GM23338 (cell line): ENCODE data around the gene SMG9. TPM values are rescaled to one million over a fixed set of nuclear protein-coding genes. Genes with fewer than 3 reads are reported as not detected.

ENCODE experiments used
- ATAC-seq: fragments of 200-7000 bp; cut with Tn5 transposase; 3 replicates; pipeline ENCODE4 v1.9.1; 2020
- DNase-seq: peaks from one replicate; pipeline ENCODE4 v3.0.0-alpha.2; 2015; ENCODE audit warnings: low spot score
- H2AFZ ChIP-seq: fragments of 200-600 bp; sonication (generic); 2 replicates; pipeline ENCODE4 v1.8.0; 2016; ENCODE audit warnings: antibody characterized with exemption, mild to moderate bottlenecking, moderate library complexity
- H3F3A ChIP-seq: fragments of 200-600 bp; sonication (generic); replicated peaks from 2 replicates; pipeline ENCODE4 v1.8.0; 2017; ENCODE audit warnings: antibody characterized with exemption, mixed run types, low read depth
- H3K27ac ChIP-seq: fragments of 200-600 bp; sonication (generic); 2 replicates; pipeline ENCODE4 v1.6.1; 2016; ENCODE audit warnings: low read depth
- H3K27me3 ChIP-seq: fragments of 200-600 bp; sonication (generic); 2 replicates; pipeline ENCODE4 v1.8.0; 2016; ENCODE audit warnings: mild to moderate bottlenecking, mixed run types, moderate library complexity; ENCODE audit not compliant: insufficient read depth
- H3K36me3 ChIP-seq: fragments of 200-600 bp; sonication (generic); 2 replicates; pipeline ENCODE4 v1.8.0; 2016; ENCODE audit warnings: mild to moderate bottlenecking; ENCODE audit not compliant: insufficient read depth
- H3K4me1 ChIP-seq: fragments of 200-600 bp; sonication (generic); 2 replicates; pipeline ENCODE4 v1.8.0; 2016; ENCODE audit warnings: mild to moderate bottlenecking, moderate library complexity; ENCODE audit not compliant: insufficient read depth
- H3K4me2 ChIP-seq: fragments of 200-600 bp; sonication (generic); 2 replicates; pipeline ENCODE4 v1.7.1; 2017; ENCODE audit warnings: mixed run types
- H3K4me3 ChIP-seq: fragments of 200-600 bp; sonication (generic); 2 replicates; pipeline ENCODE4 v1.6.1; 2016; ENCODE audit warnings: mixed run types
- H3K79me2 ChIP-seq: fragments of 200-600 bp; sonication (generic); replicated peaks from 2 replicates; pipeline ENCODE4 v1.8.0; 2017; ENCODE audit warnings: mild to moderate bottlenecking; ENCODE audit not compliant: insufficient read depth
- H3K9me2 ChIP-seq: fragments of 200-600 bp; sonication (generic); 2 replicates; pipeline ENCODE4 v1.8.0; 2017; ENCODE audit not compliant: insufficient read depth
- H4K20me1 ChIP-seq: fragments of 200-600 bp; sonication (generic); replicated peaks from 2 replicates; pipeline ENCODE4 v1.8.0; 2017; ENCODE audit warnings: mild to moderate bottlenecking; ENCODE audit not compliant: insufficient read depth
- H3K27ac Mint-ChIP-seq: 2 replicates; pipeline ENCODE4 v1.8.0; 2020; ENCODE audit warnings: inconsistent platforms, mild to moderate bottlenecking, moderate library complexity, mixed read lengths
- H3K27me3 Mint-ChIP-seq: 3 replicates; pipeline ENCODE4 v1.8.0; 2022; ENCODE audit warnings: low read depth, mild to moderate bottlenecking, moderate library complexity, mixed read lengths, inconsistent platforms; ENCODE audit not compliant: insufficient read depth, poor library complexity
- H3K36me3 Mint-ChIP-seq: 3 replicates; pipeline ENCODE4 v1.8.0; 2021; ENCODE audit warnings: low read depth, mild to moderate bottlenecking, inconsistent platforms, moderate library complexity, mixed read lengths
- H3K4me1 Mint-ChIP-seq: 3 replicates; pipeline ENCODE4 v1.8.0; 2020; ENCODE audit warnings: mild to moderate bottlenecking, inconsistent platforms, mixed read lengths
- H3K4me3 Mint-ChIP-seq: 3 replicates; pipeline ENCODE4 v1.8.0; 2021; ENCODE audit warnings: moderate library complexity, mild to moderate bottlenecking, inconsistent platforms, mixed read lengths
- H3K9me3 Mint-ChIP-seq: 3 replicates; pipeline ENCODE4 v1.8.0; 2020; ENCODE audit warnings: moderate library complexity, mild to moderate bottlenecking, inconsistent platforms, mixed read lengths
- CREB1 ChIP-seq: fragments of 250-450 bp; sonication (Bioruptor Pico); IDR thresholded peaks from 2 replicates; pipeline ENCODE4 v1.5.0; 2020; ENCODE audit warnings: low read depth, mild to moderate bottlenecking, moderate library complexity
- EZH2 ChIP-seq: fragments of 200-600 bp; sonication (generic); IDR thresholded peaks from one replicate; pipeline ENCODE4 v1.8.0; 2017; ENCODE audit warnings: antibody characterized with exemption, mild to moderate bottlenecking, low read depth; ENCODE audit not compliant: unreplicated experiment
- EZH2phosphoT487 ChIP-seq: fragments of 200-600 bp; sonication (generic); IDR thresholded peaks from one replicate; pipeline ENCODE4 v1.8.1; 2018; ENCODE audit warnings: antibody characterized with exemption; ENCODE audit not compliant: unreplicated experiment
- NANOG ChIP-seq: IDR thresholded peaks from 2 replicates; pipeline ENCODE4 v1.6.1; 2016; ENCODE audit warnings: antibody characterized with exemption, borderline replicate concordance
- POLR2AphosphoS5 ChIP-seq: IDR thresholded peaks from 2 replicates; pipeline ENCODE4 v1.6.1; 2016; ENCODE audit warnings: antibody characterized with exemption, low read depth
- REST ChIP-seq: IDR thresholded peaks from one replicate; pipeline ENCODE4 v1.6.1; 2018; ENCODE audit warnings: antibody characterized with exemption; ENCODE audit not compliant: unreplicated experiment
- STAT1 ChIP-seq: IDR thresholded peaks from one replicate; pipeline ENCODE4 v1.6.1; 2016; ENCODE audit warnings: antibody characterized with exemption; ENCODE audit not compliant: unreplicated experiment
- ZNF114 ChIP-seq: fragments of 250-450 bp; sonication (Bioruptor Pico); IDR thresholded peaks from 2 replicates; pipeline ENCODE4 v1.5.0; 2020; ENCODE audit warnings: mild to moderate bottlenecking, moderate library complexity
- ZNF462 ChIP-seq: fragments of 250-450 bp; sonication (Bioruptor Pico); IDR thresholded peaks from 2 replicates; pipeline ENCODE4 v1.5.0; 2020; ENCODE audit warnings: mild to moderate bottlenecking, moderate library complexity
- polyA plus RNA-seq: library from polyadenylated mRNA; unstranded; fragments of >200 nt; fragmentation: Nextera tagmentation; extraction: Ambion mirVana; gene quantifications from 2 replicates; pipeline ENCODE4 v1.2.1, GENCODE V29; 2016
- total RNA-seq: library from RNA; depleted of rRNA; stranded (reverse); fragments of >200 nt; shearing (Covaris generic); gene quantifications from 2 replicates; pipeline ENCODE4 v1.2.3, GENCODE V29; 2014

The SMG9 gene
- total and polyA plus RNA-seq, 2 experiments from 2014 or later = 13.2 to 14.0 TPM

GRCh38 chr19:43769256-43769655, 14.5 kb upstream of the SMG9 start (continued):
- TF ChIP-seq ZNF114 (CRISPR knock-in tag) = no peak
- no peak for TF ChIP-seq EZH2
- no peak for TF ChIP-seq CREB1 (CRISPR knock-in tag)
- TF ChIP-seq STAT1 = no peak
- no peak for TF ChIP-seq ZNF462

- Histone ChIP-seq H3K79me2 (no peaks in the 10 kb centered on the region), H3K27me3 (peaks cover 21% of the 10 kb centered on the region), H3K4me1 (peaks cover 6% of the 10 kb centered on the region; the same call in 1 of the 2 replicates), H3K4me3 (no peak overlapping the region), H3F3A (no peaks in the 10 kb centered on the region), H3K36me3 (no peaks in the 10 kb centered on the region), H3K27ac (no peak overlapping the region), H3K9me2 (no peaks in the 10 kb centered on the region), H3K4me2 (no peak overlapping the region), H2AFZ (no peak overlapping the region), H4K20me1 (no peaks in the 10 kb centered on the region)
- no peak for DNase-seq
- no peaks in the 10 kb centered on the region for H3K36me3 Mint-ChIP-seq
- peaks cover 34% of the 10 kb centered on the region for H3K27me3 Mint-ChIP-seq
- no peak for ATAC-seq
- no peaks in the 10 kb centered on the region; the same call in 2 of the 3 replicates for H3K9me3 Mint-ChIP-seq
- peaks cover 18% of the 10 kb centered on the region for H3K4me1 Mint-ChIP-seq
- H3K4me3 Mint-ChIP-seq = no peak overlapping the region
- no peak overlapping the region for H3K27ac Mint-ChIP-seq
- TF ChIP-seq POLR2AphosphoS5 = no peak
- no peak for TF ChIP-seq EZH2phosphoT487
- TF ChIP-seq REST = no peak
- no peak for TF ChIP-seq NANOG
These were observed 13.7 kb upstream of the SMG9 start for GRCh38 chr19:43768273-43769050.
